Neural cell (in vitro differentiated cells): ENCODE results near the gene ADGRF1. TPM values are rescaled to one million over a fixed set of nuclear protein-coding genes. Genes with fewer than 3 reads are reported as not detected.

ENCODE experiments used
- H2AFZ ChIP-seq: fragments of 200-600, 300-800 bp; sonication (generic), shearing (Covaris generic); 2 replicates; pipeline ENCODE4 v1.6.0; 2014; ENCODE audit warnings: low read depth, mild to moderate bottlenecking, antibody characterized with exemption, low read length, moderate library complexity
- H3F3A ChIP-seq: fragments of 200-600 bp; shearing (Covaris generic); 2 replicates; pipeline ENCODE4 v1.6.1; 2016; ENCODE audit warnings: mild to moderate bottlenecking, moderate library complexity, mixed read lengths, antibody characterized with exemption, low read length; ENCODE audit not compliant: insufficient read depth, poor library complexity, severe bottlenecking
- H3K27ac ChIP-seq: fragments of 200-600, 300-800 bp; sonication (generic), shearing (Covaris generic); 2 replicates; pipeline ENCODE4 v1.5.1; 2014; ENCODE audit warnings: mild to moderate bottlenecking, low read length, moderate library complexity
- H3K27me3 ChIP-seq: fragments of 300-800, 200-600 bp; sonication (generic), shearing (Covaris generic); 2 replicates; pipeline ENCODE4 v1.6.0; 2014; ENCODE audit warnings: mild to moderate bottlenecking, low read depth, low read length, moderate library complexity; ENCODE audit not compliant: insufficient read depth
- H3K36me3 ChIP-seq: fragments of 300-800, 200-600 bp; sonication (generic), shearing (Covaris generic); 2 replicates; pipeline ENCODE4 v1.5.1; 2014; ENCODE audit warnings: mild to moderate bottlenecking, antibody characterized with exemption, low read length, moderate library complexity; ENCODE audit not compliant: insufficient read depth
- H3K4me2 ChIP-seq: fragments of 300-800, 200-600 bp; sonication (generic), shearing (Covaris generic); 2 replicates; pipeline ENCODE4 v1.6.0; 2014; ENCODE audit warnings: mild to moderate bottlenecking, low read length
- H3K4me3 ChIP-seq: fragments of 300-800, 200-600 bp; sonication (generic), shearing (Covaris generic); 2 replicates; pipeline ENCODE4 v1.5.1; 2014; ENCODE audit warnings: mild to moderate bottlenecking, low read length, moderate library complexity
- H3K79me2 ChIP-seq: fragments of 200-600 bp; shearing (Covaris generic); replicated peaks from 2 replicates; pipeline ENCODE4 v1.6.0; 2014; ENCODE audit warnings: mild to moderate bottlenecking, low read length, moderate library complexity; ENCODE audit not compliant: insufficient read depth
- H3K9ac ChIP-seq: fragments of 300-800, 200-600 bp; sonication (generic), shearing (Covaris generic); 2 replicates; pipeline ENCODE4 v1.6.1; 2016; ENCODE audit warnings: mild to moderate bottlenecking, low read length, mixed read lengths
- H3K9me2 ChIP-seq: fragments of 200-600 bp; shearing (Covaris generic); 2 replicates; pipeline ENCODE4 v1.6.1; 2016; ENCODE audit warnings: mild to moderate bottlenecking, low read length, mixed read lengths; ENCODE audit not compliant: insufficient read depth
- H3K9me3 ChIP-seq: fragments of 200-600, 300-800 bp; sonication (generic), shearing (Covaris generic); 2 replicates; pipeline ENCODE4 v1.6.1; 2016; ENCODE audit warnings: mild to moderate bottlenecking, mixed run types, low read length, moderate library complexity, mixed read lengths
- H4K20me1 ChIP-seq: fragments of 200-600 bp; shearing (Covaris generic); 2 replicates; pipeline ENCODE4 v1.6.1; 2016; ENCODE audit warnings: mild to moderate bottlenecking, mixed run types; ENCODE audit not compliant: insufficient read depth
- EP300 ChIP-seq: fragments of 450-650 bp; conservative IDR thresholded peaks from 2 replicates; pipeline ENCODE4 v1.6.1; 2014; ENCODE audit warnings: antibody characterized with exemption, mild to moderate bottlenecking, moderate library complexity; ENCODE audit not compliant: poor library complexity, severe bottlenecking
- EZH2 ChIP-seq: fragments of 200-600, 300-800 bp; shearing (Covaris generic), sonication (generic); IDR thresholded peaks from 2 replicates; pipeline ENCODE4 v1.6.1; 2014; ENCODE audit warnings: antibody characterized with exemption, low read length, borderline replicate concordance, mild to moderate bottlenecking; ENCODE audit not compliant: insufficient read depth, poor library complexity, severe bottlenecking
- MXI1 ChIP-seq: fragments of 450-650 bp; conservative IDR thresholded peaks from 2 replicates; pipeline ENCODE4 v1.6.1; 2014; ENCODE audit warnings: antibody characterized with exemption, mild to moderate bottlenecking; ENCODE audit not compliant: poor library complexity, severe bottlenecking
- POLR2AphosphoS5 ChIP-seq: IDR thresholded peaks from 2 replicates; pipeline ENCODE4 v1.6.1; 2012
- RAD21 ChIP-seq: fragments of 450-650 bp; conservative IDR thresholded peaks from 2 replicates; pipeline ENCODE4 v1.6.1; 2014; ENCODE audit warnings: antibody characterized with exemption, mild to moderate bottlenecking, moderate library complexity
- SMC3 ChIP-seq: fragments of 450-650 bp; conservative IDR thresholded peaks from 2 replicates; pipeline ENCODE4 v1.6.1; 2014; ENCODE audit warnings: antibody characterized with exemption, mild to moderate bottlenecking, moderate library complexity; ENCODE audit not compliant: poor library complexity
- TAF1 ChIP-seq: IDR thresholded peaks from 2 replicates; pipeline ENCODE4 v1.6.1; 2012; ENCODE audit warnings: low read depth
- polyA plus RNA-seq: library from polyadenylated mRNA; depleted of rRNA; stranded (reverse); fragments of >200 nt; gene quantifications from 2 replicates; pipeline ENCODE4 v1.2.3, GENCODE V29; 2014
- TF ChIP-seq, protein P1 (sequence below): IDR thresholded peaks from 2 replicates; pipeline ENCODE4 v1.6.1; 2012; ENCODE audit warnings: borderline replicate concordance
- TF ChIP-seq, protein P2 (sequence below): fragments of 450-650 bp; IDR thresholded peaks from 2 replicates; pipeline ENCODE4 v1.5.1; 2014; ENCODE audit warnings: antibody characterized with exemption, mild to moderate bottlenecking, moderate library complexity; ENCODE audit not compliant: poor library complexity, severe bottlenecking

Gene ADGRF1
- polyA plus RNA-seq, 1 donor from 2014 or later = not detected

DNA sequence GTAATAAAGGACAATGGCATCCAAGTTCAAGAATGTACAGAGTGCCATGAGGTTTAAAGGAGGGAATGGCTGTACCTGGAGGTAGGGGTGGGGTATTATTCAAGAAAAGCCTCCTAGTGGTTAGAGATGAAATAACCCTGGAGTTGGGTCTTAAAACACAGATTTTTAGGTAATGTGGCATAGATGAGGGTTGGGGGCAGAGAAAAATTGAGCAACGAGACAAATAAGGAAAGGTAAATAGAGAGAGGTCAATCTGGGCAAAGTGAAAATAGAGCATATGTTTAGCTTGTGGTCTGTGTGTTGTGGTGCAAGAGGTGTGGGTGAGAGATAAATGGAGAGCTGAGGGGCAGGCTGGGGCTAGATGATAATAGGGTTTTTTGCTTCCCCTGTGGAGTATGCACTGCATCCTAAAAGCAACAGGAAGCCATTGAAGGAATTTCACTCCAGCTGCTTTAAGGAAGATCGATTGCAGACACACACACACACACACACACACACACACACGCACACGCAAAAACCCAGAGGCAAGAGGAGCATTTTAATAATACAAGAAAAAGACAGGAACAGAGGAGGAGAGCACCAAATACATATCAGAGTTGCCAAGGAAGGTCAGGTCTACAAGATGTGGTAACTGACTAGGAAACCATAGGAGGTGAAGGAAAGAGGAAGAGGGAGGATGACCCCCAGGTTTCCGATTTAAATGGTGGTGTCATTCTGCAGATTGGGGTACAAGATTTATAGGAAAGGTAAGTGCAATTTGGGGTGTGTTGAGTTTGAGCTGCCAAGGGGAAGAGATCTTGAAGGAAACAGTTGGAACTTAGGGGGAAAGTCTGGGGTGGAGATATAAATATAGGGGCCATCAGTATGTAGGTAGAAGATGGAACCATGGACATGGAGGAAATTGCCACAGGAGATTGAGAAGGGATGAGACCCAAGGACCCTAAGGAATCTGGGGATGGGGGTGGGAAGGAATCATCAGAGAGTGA is 31.3 kb upstream of the ADGRF1 start:
- Histone ChIP-seq H3K27ac (no peak overlapping the region), H3K4me2 (no peak overlapping the region), H2AFZ (no peak overlapping the region), H3K36me3 (no peaks in the 10 kb centered on the region), H3K9me2 (no peaks in the 10 kb centered on the region), H3K4me3 (no peak overlapping the region), H4K20me1 (no peaks in the 10 kb centered on the region), H3K79me2 (no peaks in the 10 kb centered on the region), H3K9ac (no peak overlapping the region), H3K9me3 (no peaks in the 10 kb centered on the region), H3K27me3 (no peaks in the 10 kb centered on the region), H3F3A (no peaks in the 10 kb centered on the region)
- no peak for TF ChIP-seq SMC3
- TF ChIP-seq RAD21 = no peak
- no peak for TF ChIP-seq MXI1

DNA sequence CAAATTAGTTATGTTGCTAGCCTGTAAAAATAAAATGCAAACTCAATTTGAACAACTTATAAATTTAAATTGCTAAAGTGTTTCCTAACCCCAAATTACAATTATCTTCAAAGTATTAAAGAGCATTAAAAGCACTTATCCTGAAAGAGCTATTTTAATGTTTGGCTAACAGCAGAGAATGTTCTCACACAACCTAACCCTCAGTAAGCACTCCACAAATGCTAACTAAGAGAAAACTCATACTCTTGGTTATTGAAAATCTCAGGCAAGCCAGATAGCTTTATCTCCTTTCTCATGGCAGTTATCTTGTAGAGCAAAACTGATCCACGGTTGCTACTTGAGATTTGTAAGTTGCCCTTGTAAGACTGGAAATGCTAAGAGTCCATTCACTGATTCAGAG is 30.5 kb upstream of the ADGRF1 start:
- Histone ChIP-seq H3K27ac (no peak overlapping the region), H3K9me2 (no peaks in the 10 kb centered on the region), H3F3A (no peaks in the 10 kb centered on the region), H3K36me3 (no peaks in the 10 kb centered on the region), H4K20me1 (no peaks in the 10 kb centered on the region), H3K9me3 (no peaks in the 10 kb centered on the region), H2AFZ (no peak overlapping the region), H3K27me3 (no peaks in the 10 kb centered on the region), H3K79me2 (no peaks in the 10 kb centered on the region), H3K9ac (no peak overlapping the region), H3K4me3 (no peak overlapping the region), H3K4me2 (no peak overlapping the region)
- TF ChIP-seq POLR2AphosphoS5 = no peak
- no peak for TF ChIP-seq EP300
- no peak for TF ChIP-seq SMC3
- TF ChIP-seq, protein P1, sequence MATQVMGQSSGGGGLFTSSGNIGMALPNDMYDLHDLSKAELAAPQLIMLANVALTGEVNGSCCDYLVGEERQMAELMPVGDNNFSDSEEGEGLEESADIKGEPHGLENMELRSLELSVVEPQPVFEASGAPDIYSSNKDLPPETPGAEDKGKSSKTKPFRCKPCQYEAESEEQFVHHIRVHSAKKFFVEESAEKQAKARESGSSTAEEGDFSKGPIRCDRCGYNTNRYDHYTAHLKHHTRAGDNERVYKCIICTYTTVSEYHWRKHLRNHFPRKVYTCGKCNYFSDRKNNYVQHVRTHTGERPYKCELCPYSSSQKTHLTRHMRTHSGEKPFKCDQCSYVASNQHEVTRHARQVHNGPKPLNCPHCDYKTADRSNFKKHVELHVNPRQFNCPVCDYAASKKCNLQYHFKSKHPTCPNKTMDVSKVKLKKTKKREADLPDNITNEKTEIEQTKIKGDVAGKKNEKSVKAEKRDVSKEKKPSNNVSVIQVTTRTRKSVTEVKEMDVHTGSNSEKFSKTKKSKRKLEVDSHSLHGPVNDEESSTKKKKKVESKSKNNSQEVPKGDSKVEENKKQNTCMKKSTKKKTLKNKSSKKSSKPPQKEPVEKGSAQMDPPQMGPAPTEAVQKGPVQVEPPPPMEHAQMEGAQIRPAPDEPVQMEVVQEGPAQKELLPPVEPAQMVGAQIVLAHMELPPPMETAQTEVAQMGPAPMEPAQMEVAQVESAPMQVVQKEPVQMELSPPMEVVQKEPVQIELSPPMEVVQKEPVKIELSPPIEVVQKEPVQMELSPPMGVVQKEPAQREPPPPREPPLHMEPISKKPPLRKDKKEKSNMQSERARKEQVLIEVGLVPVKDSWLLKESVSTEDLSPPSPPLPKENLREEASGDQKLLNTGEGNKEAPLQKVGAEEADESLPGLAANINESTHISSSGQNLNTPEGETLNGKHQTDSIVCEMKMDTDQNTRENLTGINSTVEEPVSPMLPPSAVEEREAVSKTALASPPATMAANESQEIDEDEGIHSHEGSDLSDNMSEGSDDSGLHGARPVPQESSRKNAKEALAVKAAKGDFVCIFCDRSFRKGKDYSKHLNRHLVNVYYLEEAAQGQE = no peak
- no peak for TF ChIP-seq TAF1
- no peak for TF ChIP-seq EZH2
- TF ChIP-seq, protein P2, sequence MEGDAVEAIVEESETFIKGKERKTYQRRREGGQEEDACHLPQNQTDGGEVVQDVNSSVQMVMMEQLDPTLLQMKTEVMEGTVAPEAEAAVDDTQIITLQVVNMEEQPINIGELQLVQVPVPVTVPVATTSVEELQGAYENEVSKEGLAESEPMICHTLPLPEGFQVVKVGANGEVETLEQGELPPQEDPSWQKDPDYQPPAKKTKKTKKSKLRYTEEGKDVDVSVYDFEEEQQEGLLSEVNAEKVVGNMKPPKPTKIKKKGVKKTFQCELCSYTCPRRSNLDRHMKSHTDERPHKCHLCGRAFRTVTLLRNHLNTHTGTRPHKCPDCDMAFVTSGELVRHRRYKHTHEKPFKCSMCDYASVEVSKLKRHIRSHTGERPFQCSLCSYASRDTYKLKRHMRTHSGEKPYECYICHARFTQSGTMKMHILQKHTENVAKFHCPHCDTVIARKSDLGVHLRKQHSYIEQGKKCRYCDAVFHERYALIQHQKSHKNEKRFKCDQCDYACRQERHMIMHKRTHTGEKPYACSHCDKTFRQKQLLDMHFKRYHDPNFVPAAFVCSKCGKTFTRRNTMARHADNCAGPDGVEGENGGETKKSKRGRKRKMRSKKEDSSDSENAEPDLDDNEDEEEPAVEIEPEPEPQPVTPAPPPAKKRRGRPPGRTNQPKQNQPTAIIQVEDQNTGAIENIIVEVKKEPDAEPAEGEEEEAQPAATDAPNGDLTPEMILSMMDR = no peak
- TF ChIP-seq MXI1 = no peak
- TF ChIP-seq RAD21 = no peak
